Lower leg skin (tissue), 4 donors: ENCODE measurements around the gene REEP1. TPM values are rescaled to one million over a fixed set of nuclear protein-coding genes. Genes with fewer than 3 reads are reported as not detected.
A peak's percentile ranks its signal among the peaks of the same experiment; 100 is the strongest.

Source experiments
- DNase-seq, 2 donors: peaks; one replicate each; pipeline ENCODE4 v3.0.0-alpha.2; 2019; ENCODE audit warnings: low spot score in 2 of 2
- H3K4me3 ChIP-seq: fragments of 200-600 bp; sonication (generic); 2 replicates; pipeline ENCODE4 v1.5.1; 2017; ENCODE audit warnings: mild to moderate bottlenecking, low read depth; ENCODE audit not compliant: poor library complexity, severe bottlenecking
- POLR2A ChIP-seq, 2 donors: fragments of 450-650 bp; IDR thresholded peaks; one replicate each; pipeline ENCODE4 v1.6.1; 2016 to 2017; ENCODE audit warnings: antibody characterized with exemption in 2 of 2, mild to moderate bottlenecking in 1 of 2, moderate library complexity in 1 of 2
- WGBS, 2 donors: methylation state at CpG; one replicate each; pipeline ENCODE4 v1.1.5; 2018; 5-methylcytosine and 5-hydroxymethylcytosine counted together
- intact Hi-C: fragments of 100-400 bp; cut with DNase I; formaldehyde crosslinking; loops from one replicate; pipeline ENCODE4 v1.15.0; 2023; ENCODE audit warnings: low total_unique reads
- total RNA-seq, 4 donors: library from RNA; depleted of rRNA; stranded (reverse); fragments of >200 nt; gene quantifications; one replicate each; pipeline ENCODE4 v1.1.0, GENCODE V29; 2016
- TF ChIP-seq, protein P1 (sequence below), 3 donors: fragments of 450-650 bp; IDR thresholded peaks; one replicate each; pipeline ENCODE4 v1.5.1; 2016; ENCODE audit warnings: antibody characterized with exemption in 3 of 3, mild to moderate bottlenecking in 3 of 3, moderate library complexity in 2 of 3

REEP1 gene
- total RNA-seq, 4 donors from 2014 or later: 0.04 to 4.3 (median 2.0) TPM

DNA sequence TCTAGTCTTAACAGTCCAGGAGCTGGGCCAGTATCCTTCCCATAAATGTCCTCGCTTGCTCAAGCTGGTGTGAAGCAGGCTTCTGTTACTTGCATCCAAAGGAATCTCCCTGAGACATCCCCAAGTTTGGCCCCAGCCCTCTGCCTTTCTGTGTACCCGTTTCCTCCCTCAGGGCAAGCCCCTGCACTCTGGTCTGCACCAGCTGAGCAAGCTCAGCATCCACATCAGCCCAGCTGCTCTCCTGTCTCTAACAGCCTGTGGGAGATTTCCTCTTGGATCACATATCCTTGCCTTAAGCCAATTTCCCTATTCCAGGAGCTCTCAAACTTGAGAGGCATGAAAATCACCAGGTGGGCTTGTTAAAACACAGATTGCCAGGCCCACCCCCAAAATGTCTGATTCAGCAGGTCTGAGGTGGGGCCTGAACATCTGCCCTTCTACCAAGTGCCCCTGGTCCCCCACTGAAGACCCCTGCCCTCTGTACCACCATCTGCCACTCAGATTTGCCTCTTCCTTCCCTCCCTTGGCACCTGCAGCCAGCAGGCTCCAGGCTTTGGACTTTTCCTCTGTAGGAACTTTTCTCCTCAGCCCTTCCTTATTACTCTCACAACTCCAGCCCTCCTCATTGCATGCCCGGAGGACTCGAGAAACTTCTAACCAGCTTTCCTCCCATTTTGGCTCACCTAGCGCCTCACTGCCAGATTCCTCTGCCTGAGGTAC lies 32.1 kb downstream of the REEP1 start:
- 73 to 74% methylated on average over 5 of the region's 5 CpGs for WGBS, 2 donors
- DNase-seq: peak in 1 of 2 donors; percentile 66
- TF ChIP-seq, protein P1, sequence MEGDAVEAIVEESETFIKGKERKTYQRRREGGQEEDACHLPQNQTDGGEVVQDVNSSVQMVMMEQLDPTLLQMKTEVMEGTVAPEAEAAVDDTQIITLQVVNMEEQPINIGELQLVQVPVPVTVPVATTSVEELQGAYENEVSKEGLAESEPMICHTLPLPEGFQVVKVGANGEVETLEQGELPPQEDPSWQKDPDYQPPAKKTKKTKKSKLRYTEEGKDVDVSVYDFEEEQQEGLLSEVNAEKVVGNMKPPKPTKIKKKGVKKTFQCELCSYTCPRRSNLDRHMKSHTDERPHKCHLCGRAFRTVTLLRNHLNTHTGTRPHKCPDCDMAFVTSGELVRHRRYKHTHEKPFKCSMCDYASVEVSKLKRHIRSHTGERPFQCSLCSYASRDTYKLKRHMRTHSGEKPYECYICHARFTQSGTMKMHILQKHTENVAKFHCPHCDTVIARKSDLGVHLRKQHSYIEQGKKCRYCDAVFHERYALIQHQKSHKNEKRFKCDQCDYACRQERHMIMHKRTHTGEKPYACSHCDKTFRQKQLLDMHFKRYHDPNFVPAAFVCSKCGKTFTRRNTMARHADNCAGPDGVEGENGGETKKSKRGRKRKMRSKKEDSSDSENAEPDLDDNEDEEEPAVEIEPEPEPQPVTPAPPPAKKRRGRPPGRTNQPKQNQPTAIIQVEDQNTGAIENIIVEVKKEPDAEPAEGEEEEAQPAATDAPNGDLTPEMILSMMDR (IDR thresholded peaks at IDR 0.05): no peak
- no peak for TF ChIP-seq POLR2A (IDR thresholded peaks at IDR 0.05)
- intact Hi-C loops: no loop called here
- H3K4me3 ChIP-seq: no peak overlapping the region

DNA sequence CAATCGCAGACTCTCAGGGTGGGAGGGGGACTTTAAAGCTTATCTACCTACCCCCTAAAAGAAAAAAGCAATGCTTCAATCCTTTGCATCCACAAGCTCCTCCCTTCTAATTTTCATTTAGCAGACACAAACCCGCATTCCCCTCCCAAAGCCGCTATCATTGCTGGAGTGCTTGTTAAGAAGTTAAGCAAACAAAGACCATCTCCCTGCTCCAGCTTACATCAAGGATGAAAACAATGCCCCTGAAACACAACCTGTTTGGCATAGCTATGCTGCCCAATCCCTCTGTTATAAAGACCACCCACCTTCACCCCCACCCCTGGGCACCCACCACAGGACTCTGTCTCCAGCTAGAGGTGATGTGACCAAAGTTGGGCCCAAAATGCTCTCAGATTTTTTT lies 33.0 kb downstream of the REEP1 start:
- intact Hi-C loops: no loop called here
- 94 to 96% methylated on average over 3 of the region's 3 CpGs for WGBS, 2 donors
- DNase-seq: peak in 1 of 2 donors; percentile 9
- no peak overlapping the region for H3K4me3 ChIP-seq
- TF ChIP-seq, protein P1 (IDR thresholded peaks at IDR 0.05): no peak
- no peak for TF ChIP-seq POLR2A (IDR thresholded peaks at IDR 0.05)

DNA sequence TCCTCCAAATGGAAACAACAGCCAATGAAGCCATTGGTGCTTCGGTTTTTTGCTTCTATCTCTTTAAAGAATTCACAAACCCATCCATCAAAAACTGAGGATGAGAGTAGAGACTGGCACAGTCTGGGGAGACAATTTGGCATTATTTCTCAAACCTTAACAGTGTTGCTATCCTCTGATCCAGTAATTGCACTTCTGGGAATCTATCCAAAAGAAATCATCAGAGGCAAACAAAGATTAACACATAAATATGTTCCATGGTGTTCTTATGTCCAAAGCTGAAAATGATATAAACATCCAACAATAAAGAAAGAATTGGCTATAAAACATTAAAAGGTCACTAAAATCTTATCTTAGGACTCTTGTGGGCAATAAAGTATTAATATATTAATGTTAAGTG lies 35.1 kb downstream of the REEP1 start:
- intact Hi-C loops: no loop called here
- TF ChIP-seq POLR2A (IDR thresholded peaks at IDR 0.05): no peak
- TF ChIP-seq, protein P1 (IDR thresholded peaks at IDR 0.05): no peak
- 24 to 48% methylated on average over 1 of the region's 1 CpG for WGBS, 2 donors
- H3K4me3 ChIP-seq: no peak overlapping the region
- no peak for DNase-seq

DNA sequence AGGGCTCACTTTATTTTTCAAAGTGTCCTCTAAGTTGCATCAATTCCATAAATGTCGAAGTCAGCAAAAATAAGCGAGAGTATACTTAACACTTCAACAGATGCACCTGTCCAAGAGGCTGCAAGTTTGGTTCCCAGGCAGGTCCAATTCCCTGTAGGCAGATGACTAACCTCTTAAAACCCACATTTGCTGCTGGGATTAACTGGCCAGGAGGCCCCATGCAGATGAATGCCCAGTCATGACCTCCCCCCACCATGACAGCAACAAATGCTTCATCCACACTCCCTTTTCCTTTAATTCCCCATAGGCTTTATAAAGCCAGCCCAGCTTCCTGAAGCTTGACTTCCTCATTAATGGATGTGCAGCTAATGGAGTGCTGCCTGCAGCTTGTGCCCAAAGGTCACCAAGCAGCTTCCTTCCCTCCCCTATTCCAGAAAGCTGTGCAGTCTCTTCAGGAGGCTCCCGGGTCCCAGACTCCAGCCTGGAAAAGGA lies 35.7 kb downstream of the REEP1 start:
- peak in 1 of 2 donors; percentile 82 for DNase-seq

DNA sequence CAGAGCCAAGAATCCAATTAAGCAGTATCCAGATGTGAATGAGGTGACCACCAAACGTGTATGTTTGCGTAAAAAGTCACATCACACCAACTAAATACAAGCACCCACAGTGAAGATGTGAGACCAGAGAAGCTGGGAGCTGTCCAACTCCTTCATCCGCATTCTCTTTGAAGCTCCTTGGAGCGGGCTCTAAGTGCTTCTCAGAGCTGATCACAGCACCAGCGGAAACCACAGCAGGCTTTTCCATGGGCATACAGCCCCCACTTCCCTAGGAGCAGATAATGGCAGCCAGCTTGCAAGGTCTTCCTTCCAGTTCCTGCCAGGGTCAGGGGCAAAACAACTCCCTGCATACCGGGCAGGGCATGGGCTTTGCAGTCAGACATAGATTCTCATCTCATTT lies 36.4 kb downstream of the REEP1 start:
- intact Hi-C loops: no loop called here
- WGBS, 2 donors: 52 to 80% methylated on average over 6 of the region's 6 CpGs
- H3K4me3 ChIP-seq: no peak overlapping the region
- DNase-seq: peak in 1 of 2 donors; percentile 80
- TF ChIP-seq POLR2A (IDR thresholded peaks at IDR 0.05): no peak
- TF ChIP-seq, protein P1 (IDR thresholded peaks at IDR 0.05): no peak

More for the DNA sequence above, 35.7 kb downstream of the REEP1 start:
- WGBS, 2 donors: 58 to 70% methylated on average over 3 of the region's 3 CpGs
- H3K4me3 ChIP-seq: no peak overlapping the region
- no peak for TF ChIP-seq POLR2A (IDR thresholded peaks at IDR 0.05)
- TF ChIP-seq, protein P1 (IDR thresholded peaks at IDR 0.05): no peak
- intact Hi-C loops: no loop called here
